Ovary (tissue), 3 donors: ENCODE measurements around the gene SERINC5.

ENCODE experiments used
- CTCF ChIP-seq, 3 donors: fragments of 450-650 bp in 2 of 3; fragments of 200-600 bp in 1 of 3; IDR thresholded peaks; one replicate each; pipeline versions ENCODE4 v1.5.1 to v1.8.0; 2016 to 2022; ENCODE audit warnings: antibody characterized with exemption in 3 of 3, mild to moderate bottlenecking in 1 of 3
- EP300 ChIP-seq: sonication (generic); formaldehyde crosslinking; IDR thresholded peaks from one replicate; pipeline ENCODE4 v1.6.1; 2017; ENCODE audit warnings: antibody characterized with exemption
- POLR2A ChIP-seq: fragments of 450-650 bp; IDR thresholded peaks from one replicate; pipeline ENCODE4 v1.6.1; 2017; ENCODE audit warnings: antibody characterized with exemption, mild to moderate bottlenecking, moderate library complexity
- donor health status: DM: no; HTN: no; CAD: no.

- no peak for TF ChIP-seq POLR2A
- no peak for TF ChIP-seq CTCF (IDR thresholded peaks at IDR 0.05)
- no peak for TF ChIP-seq EP300
These were observed 162.1 kb downstream of the SERINC5 start for GRCh38 chr5:80093796-80094195.
